ENCODE data around the gene ETF1.
"Not testable (repeated sequence)": the region's sequence is repeated elsewhere in the genome, so short reads cannot be mapped to it uniquely, and the experiment has no call there.

ETF1 gene

GRCh38 chr5:138491284-138491648, 51.8 kb downstream of the ETF1 start:
- no peak for DNase-seq (ENCODE audit: low read depth in 4 of 4, low spot score in 1 of 4)

GRCh38 chr5:138490648-138491283, 52.3 kb downstream of the ETF1 start:
- no peak for DNase-seq (ENCODE audit: low read depth in 4 of 4, low spot score in 1 of 4)

- DNase-seq (ENCODE audit: low read depth in 4 of 4, low spot score in 1 of 4), result no peak
Observed at GRCh38 chr5:138489683-138490061, 53.4 kb downstream of the ETF1 start.

GRCh38 chr5:138488481-138488945, 54.5 kb downstream of the ETF1 start:
- DNase-seq (ENCODE audit: low read depth in 4 of 4, low spot score in 1 of 4), result no peak

GRCh38 chr5:138482638-138483037, 60.4 kb downstream of the ETF1 start:
- no peak for DNase-seq (ENCODE audit: low read depth in 4 of 4, low spot score in 1 of 4)

GRCh38 chr5:138476918-138477317, 66.1 kb downstream of the ETF1 start:
- no peak for DNase-seq (ENCODE audit: low read depth in 4 of 4, low spot score in 1 of 4)

GRCh38 chr5:138473151-138473550, 69.9 kb downstream of the ETF1 start:
- not testable (repeated sequence) for DNase-seq (ENCODE audit: low read depth in 4 of 4, low spot score in 1 of 4)

- no peak for DNase-seq (ENCODE audit: low read depth in 4 of 4, low spot score in 1 of 4)
Observed at GRCh38 chr5:138472353-138472752, 70.7 kb downstream of the ETF1 start.

- DNase-seq (ENCODE audit: low read depth in 4 of 4, low spot score in 1 of 4), result no peak
Observed at GRCh38 chr5:138471052-138471361, 72.0 kb downstream of the ETF1 start.

- DNase-seq (ENCODE audit: low read depth in 4 of 4, low spot score in 1 of 4), result no peak
Observed at GRCh38 chr5:138470322-138471051, 72.5 kb downstream of the ETF1 start.

GRCh38 chr5:138469540-138470321, 73.3 kb downstream of the ETF1 start:
- no peak for DNase-seq (ENCODE audit: low read depth in 4 of 4, low spot score in 1 of 4)

- no peak for DNase-seq (ENCODE audit: low read depth in 4 of 4, low spot score in 1 of 4)
Observed at GRCh38 chr5:138468966-138469539, 74.0 kb downstream of the ETF1 start.

GRCh38 chr5:138468133-138468965, 74.7 kb downstream of the ETF1 start:
- no peak for DNase-seq (ENCODE audit: low read depth in 4 of 4, low spot score in 1 of 4)

GRCh38 chr5:138467711-138468132, 75.3 kb downstream of the ETF1 start:
- no peak for DNase-seq (ENCODE audit: low read depth in 4 of 4, low spot score in 1 of 4)

- no peak for DNase-seq (ENCODE audit: low read depth in 4 of 4, low spot score in 1 of 4)
Observed at GRCh38 chr5:138466900-138467710, 75.9 kb downstream of the ETF1 start.

GRCh38 chr5:138466125-138466899, 76.7 kb downstream of the ETF1 start:
- DNase-seq (ENCODE audit: low read depth in 4 of 4, low spot score in 1 of 4), result no peak

- peak; percentile 83 to 92 (median 90) for DNase-seq (ENCODE audit: low read depth in 4 of 4, low spot score in 1 of 4)
Observed at GRCh38 chr5:138465261-138466124, 77.5 kb downstream of the ETF1 start, which contains the start of gene EGR1. Gene EGR1, plus strand, starts transcription at chr5:138465479. Its CDS starts 283 bp downstream, at chr5:138465762.

Measured in stimulated activated CD4-positive, alpha-beta T cell treated with anti-CD3 and anti-CD28 coated beads, Interleukin-1b, Interleukin-23, amount 100 ng/mL, for 24 hours (primary cell).